Nephron (organoid): Measurements from ENCODE around the gene RGS6.

ENCODE experiments used
- H3K27ac Mint-ChIP-seq, 3 experiments: 2 replicates each; pipeline ENCODE4 v1.8.0; 2020; ENCODE audit warnings: mixed read lengths in 3 of 3, mild to moderate bottlenecking in 2 of 3, moderate library complexity in 1 of 3
- H3K27me3 Mint-ChIP-seq: 2 replicates; pipeline ENCODE4 v1.8.0; 2021; ENCODE audit warnings: low read depth, mild to moderate bottlenecking, moderate library complexity, mixed read lengths
- H3K36me3 Mint-ChIP-seq: 2 replicates; pipeline ENCODE4 v1.8.0; 2020; ENCODE audit warnings: low read depth, mixed read lengths
- H3K4me1 Mint-ChIP-seq: 2 replicates; pipeline ENCODE4 v1.8.0; 2020; ENCODE audit warnings: mixed read lengths
- H3K4me3 Mint-ChIP-seq, 3 experiments: 2 replicates each; pipeline ENCODE4 v1.8.0; 2020; ENCODE audit warnings: mild to moderate bottlenecking in 3 of 3, mixed read lengths in 3 of 3, moderate library complexity in 2 of 3
- H3K9me3 Mint-ChIP-seq: 2 replicates; pipeline ENCODE4 v1.8.0; 2020; ENCODE audit warnings: mixed read lengths
- CTCF ChIP-seq, 3 experiments: fragments of 200-600 bp; sonication (generic); IDR thresholded peaks; one replicate each; pipeline ENCODE4 v1.5.0; 2021; ENCODE audit warnings: antibody characterized with exemption in 3 of 3; ENCODE audit not compliant: unreplicated experiment in 3 of 3

RGS6 gene

GRCh38 chr14:72014486-72014885, 82.3 kb downstream of the RGS6 start:
- TF ChIP-seq CTCF (IDR thresholded peaks at IDR 0.05; ENCODE audit: unreplicated experiment in 3 of 3): no peak

GRCh38 chr14:72017290-72017689, 85.1 kb downstream of the RGS6 start:
- Mint-ChIP-seq H3K27ac (no peak overlapping the region), H3K4me3 (no peak overlapping the region), H3K9me3 (peaks cover 7% of the 10 kb centered on the region), H3K36me3 (no peaks in the 10 kb centered on the region), H3K27me3 (peaks cover 5% of the 10 kb centered on the region), H3K4me1 (peaks cover 9% of the 10 kb centered on the region)
- no peak for TF ChIP-seq CTCF (IDR thresholded peaks at IDR 0.05; ENCODE audit: unreplicated experiment in 3 of 3)

More at GRCh38 chr14:72014486-72014885, 82.3 kb downstream of the RGS6 start:
- Mint-ChIP-seq H3K4me1 (peaks cover 9% of the 10 kb centered on the region), H3K27ac (no peak overlapping the region), H3K9me3 (peaks cover 7% of the 10 kb centered on the region), H3K4me3 (no peak overlapping the region), H3K36me3 (no peaks in the 10 kb centered on the region), H3K27me3 (no peaks in the 10 kb centered on the region)

- H3K4me3 Mint-ChIP-seq: no peak overlapping the region
- peaks cover 9% of the 10 kb centered on the region for H3K27me3 Mint-ChIP-seq
- no peak for TF ChIP-seq CTCF (IDR thresholded peaks at IDR 0.05; ENCODE audit: unreplicated experiment in 3 of 3)
- no peaks in the 10 kb centered on the region for H3K4me1 Mint-ChIP-seq
- H3K9me3 Mint-ChIP-seq: no peaks in the 10 kb centered on the region
- no peaks in the 10 kb centered on the region for H3K36me3 Mint-ChIP-seq
- no peak overlapping the region for H3K27ac Mint-ChIP-seq
Measured at GRCh38 chr14:72023128-72024042, 91.2 kb downstream of the RGS6 start.

GRCh38 chr14:72024043-72024407, 91.8 kb downstream of the RGS6 start:
- Mint-ChIP-seq H3K36me3 (no peaks in the 10 kb centered on the region), H3K9me3 (no peaks in the 10 kb centered on the region), H3K27ac (no peak overlapping the region), H3K4me3 (no peak overlapping the region), H3K4me1 (no peaks in the 10 kb centered on the region), H3K27me3 (peaks cover 9% of the 10 kb centered on the region)
- TF ChIP-seq CTCF (IDR thresholded peaks at IDR 0.05; ENCODE audit: unreplicated experiment in 3 of 3): peak; percentile 42 to 54 (median 43)

- TF ChIP-seq CTCF (IDR thresholded peaks at IDR 0.05; ENCODE audit: unreplicated experiment in 3 of 3): no peak
- Mint-ChIP-seq H3K4me3 (no peak overlapping the region), H3K36me3 (no peaks in the 10 kb centered on the region), H3K27me3 (peaks cover 9% of the 10 kb centered on the region), H3K27ac (no peak overlapping the region), H3K4me1 (no peaks in the 10 kb centered on the region), H3K9me3 (peaks cover 3% of the 10 kb centered on the region)
Measured at GRCh38 chr14:72024504-72024903, 92.3 kb downstream of the RGS6 start.

GRCh38 chr14:72026536-72026935, 94.3 kb downstream of the RGS6 start:
- no peak for TF ChIP-seq CTCF (IDR thresholded peaks at IDR 0.05; ENCODE audit: unreplicated experiment in 3 of 3)
- Mint-ChIP-seq H3K27ac (no peak overlapping the region), H3K4me3 (no peak overlapping the region), H3K27me3 (peaks cover 4% of the 10 kb centered on the region), H3K4me1 (no peaks in the 10 kb centered on the region), H3K9me3 (peaks cover 6% of the 10 kb centered on the region), H3K36me3 (no peaks in the 10 kb centered on the region)
